Measurements from ENCODE around the gene CLPTM1L.

DNA sequence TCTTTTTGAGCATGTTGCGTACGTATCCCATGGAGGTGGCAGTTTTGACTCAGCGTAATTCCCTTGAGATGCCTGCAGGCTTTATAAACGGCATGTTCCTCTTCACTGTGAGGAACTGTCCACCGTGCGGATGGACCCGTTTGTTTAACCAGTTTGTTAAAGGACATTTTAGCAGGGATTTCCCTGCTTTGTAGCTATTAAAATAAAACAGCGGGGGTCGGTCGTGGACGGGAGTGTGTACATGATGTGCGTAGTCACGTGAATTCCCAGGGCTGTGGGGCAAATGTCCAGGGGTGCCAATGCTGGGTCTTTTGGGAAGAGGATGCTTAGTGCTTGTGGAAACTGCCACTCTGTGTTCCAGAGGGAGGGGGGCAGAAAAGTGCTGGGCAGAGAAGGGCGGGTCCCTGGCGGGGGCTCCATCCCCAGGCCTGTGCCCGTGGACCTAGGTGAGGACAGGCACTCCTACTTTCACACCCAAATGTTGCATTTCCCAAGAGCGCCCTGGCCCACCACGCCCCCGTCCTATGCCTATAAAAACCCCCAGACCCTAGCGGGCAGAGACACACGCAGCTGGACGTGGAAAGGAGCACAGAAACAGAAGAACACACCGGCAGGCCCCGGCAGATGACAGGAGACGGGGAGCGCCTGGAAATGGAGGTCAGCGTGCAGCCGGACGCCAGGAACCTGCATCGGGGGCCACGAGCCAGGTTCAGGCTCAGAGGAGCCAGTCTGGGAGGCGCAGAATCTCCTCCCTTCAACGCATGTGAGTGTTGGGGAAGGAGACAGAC lies 46.0 kb downstream of the CLPTM1L start:
- TF ChIP-seq, protein P1, sequence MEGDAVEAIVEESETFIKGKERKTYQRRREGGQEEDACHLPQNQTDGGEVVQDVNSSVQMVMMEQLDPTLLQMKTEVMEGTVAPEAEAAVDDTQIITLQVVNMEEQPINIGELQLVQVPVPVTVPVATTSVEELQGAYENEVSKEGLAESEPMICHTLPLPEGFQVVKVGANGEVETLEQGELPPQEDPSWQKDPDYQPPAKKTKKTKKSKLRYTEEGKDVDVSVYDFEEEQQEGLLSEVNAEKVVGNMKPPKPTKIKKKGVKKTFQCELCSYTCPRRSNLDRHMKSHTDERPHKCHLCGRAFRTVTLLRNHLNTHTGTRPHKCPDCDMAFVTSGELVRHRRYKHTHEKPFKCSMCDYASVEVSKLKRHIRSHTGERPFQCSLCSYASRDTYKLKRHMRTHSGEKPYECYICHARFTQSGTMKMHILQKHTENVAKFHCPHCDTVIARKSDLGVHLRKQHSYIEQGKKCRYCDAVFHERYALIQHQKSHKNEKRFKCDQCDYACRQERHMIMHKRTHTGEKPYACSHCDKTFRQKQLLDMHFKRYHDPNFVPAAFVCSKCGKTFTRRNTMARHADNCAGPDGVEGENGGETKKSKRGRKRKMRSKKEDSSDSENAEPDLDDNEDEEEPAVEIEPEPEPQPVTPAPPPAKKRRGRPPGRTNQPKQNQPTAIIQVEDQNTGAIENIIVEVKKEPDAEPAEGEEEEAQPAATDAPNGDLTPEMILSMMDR (IDR thresholded peaks at IDR 0.05), result no peak
- TF ChIP-seq POLR2A (IDR thresholded peaks at IDR 0.05), result no peak
